Fibroblast of gingiva (primary cell): ENCODE measurements around the gene ARHGAP15.

ENCODE experiments used
- DNase-seq: peaks from one replicate; pipeline ENCODE4 v3.0.0-alpha.2; 2011; ENCODE audit warnings: low read depth

The ARHGAP15 gene

GRCh38 chr2:143344780-143345179 is 215.6 kb downstream of the ARHGAP15 start:
- no peak for DNase-seq

GRCh38 chr2:143345887-143346787 is 216.9 kb downstream of the ARHGAP15 start:
- peak; percentile 3 for DNase-seq

GRCh38 chr2:143347271-143347695 is 218.1 kb downstream of the ARHGAP15 start:
- no peak for DNase-seq

- DNase-seq = no peak
Observed at GRCh38 chr2:143347901-143348414, 218.7 kb downstream of the ARHGAP15 start.

- DNase-seq = no peak
Observed at GRCh38 chr2:143354050-143354750, 225.0 kb downstream of the ARHGAP15 start.

GRCh38 chr2:143355870-143356269 is 226.7 kb downstream of the ARHGAP15 start:
- DNase-seq = no peak

- no peak for DNase-seq
Observed at GRCh38 chr2:143356336-143356735, 227.1 kb downstream of the ARHGAP15 start.

- no peak for DNase-seq
Observed at GRCh38 chr2:143356736-143357446, 227.7 kb downstream of the ARHGAP15 start.

GRCh38 chr2:143357966-143358365 is 228.7 kb downstream of the ARHGAP15 start:
- DNase-seq = no peak

GRCh38 chr2:143361346-143361745 is 232.1 kb downstream of the ARHGAP15 start:
- no peak for DNase-seq

GRCh38 chr2:143371616-143372015 is 242.4 kb downstream of the ARHGAP15 start:
- peak; percentile 4 for DNase-seq

GRCh38 chr2:143375384-143375880 is 246.2 kb downstream of the ARHGAP15 start:
- no peak for DNase-seq

GRCh38 chr2:143378996-143379395 is 249.8 kb downstream of the ARHGAP15 start:
- DNase-seq = no peak

- no peak for DNase-seq
Observed at GRCh38 chr2:143379955-143380354, 250.7 kb downstream of the ARHGAP15 start.

- no peak for DNase-seq
Observed at GRCh38 chr2:143382573-143382972, 253.4 kb downstream of the ARHGAP15 start.

- DNase-seq = no peak
Observed at GRCh38 chr2:143383016-143383415, 253.8 kb downstream of the ARHGAP15 start.

GRCh38 chr2:143384111-143384510 is 254.9 kb downstream of the ARHGAP15 start:
- no peak for DNase-seq

- no peak for DNase-seq
Observed at GRCh38 chr2:143390171-143390570, 261.0 kb downstream of the ARHGAP15 start.

GRCh38 chr2:143392358-143392757 is 263.1 kb downstream of the ARHGAP15 start:
- no peak for DNase-seq

GRCh38 chr2:143394062-143394461 is 264.8 kb downstream of the ARHGAP15 start:
- no peak for DNase-seq

GRCh38 chr2:143397884-143398614 is 268.8 kb downstream of the ARHGAP15 start:
- DNase-seq = peak; percentile 29
